HG03108 (cell line): Measurements from ENCODE around the gene AIF1.
"Not testable (repeated sequence)": the region's sequence is repeated elsewhere in the genome, so short reads cannot be mapped to it uniquely, and the experiment has no call there.

Experiments used
- ATAC-seq: cut with Tn5 transposase; IDR thresholded peaks from one replicate; pipeline ENCODE4 v1.9.1; 2021; ENCODE audit warnings: moderate library complexity; ENCODE audit not compliant: unreplicated experiment

AIF1 gene

DNA sequence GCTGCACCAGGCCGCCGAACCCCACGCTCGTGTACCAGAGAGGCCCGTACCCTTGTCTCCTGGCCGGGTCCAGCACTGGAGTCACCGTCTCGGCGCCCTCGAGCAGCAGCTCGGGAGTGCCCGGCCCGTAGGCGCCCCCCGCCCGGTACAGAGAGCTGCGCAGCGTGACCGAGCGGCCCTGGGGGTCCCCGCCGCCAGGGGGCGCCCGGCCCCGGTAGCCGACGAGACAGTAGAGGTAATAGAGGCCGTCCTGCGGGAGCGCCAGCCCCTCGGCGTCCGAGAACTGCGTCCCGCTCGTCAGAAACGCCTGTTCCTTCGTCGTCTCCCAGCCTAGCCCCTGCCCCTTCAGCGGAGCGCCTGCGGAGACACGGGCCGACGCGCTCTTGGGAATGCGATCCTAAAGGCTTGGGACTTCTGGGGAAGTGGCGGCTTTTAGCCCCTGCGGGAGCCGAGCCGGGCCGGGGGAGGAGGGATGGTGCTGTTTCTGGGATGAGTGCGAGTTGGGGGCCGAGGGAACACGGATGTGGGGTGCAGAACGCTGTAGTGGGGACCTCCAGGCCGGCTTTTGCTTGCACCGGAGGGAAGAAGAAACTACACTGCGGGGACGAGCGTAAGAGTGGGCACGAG is 34.1 kb upstream of the AIF1 start:
- ATAC-seq = peak; percentile 44

DNA sequence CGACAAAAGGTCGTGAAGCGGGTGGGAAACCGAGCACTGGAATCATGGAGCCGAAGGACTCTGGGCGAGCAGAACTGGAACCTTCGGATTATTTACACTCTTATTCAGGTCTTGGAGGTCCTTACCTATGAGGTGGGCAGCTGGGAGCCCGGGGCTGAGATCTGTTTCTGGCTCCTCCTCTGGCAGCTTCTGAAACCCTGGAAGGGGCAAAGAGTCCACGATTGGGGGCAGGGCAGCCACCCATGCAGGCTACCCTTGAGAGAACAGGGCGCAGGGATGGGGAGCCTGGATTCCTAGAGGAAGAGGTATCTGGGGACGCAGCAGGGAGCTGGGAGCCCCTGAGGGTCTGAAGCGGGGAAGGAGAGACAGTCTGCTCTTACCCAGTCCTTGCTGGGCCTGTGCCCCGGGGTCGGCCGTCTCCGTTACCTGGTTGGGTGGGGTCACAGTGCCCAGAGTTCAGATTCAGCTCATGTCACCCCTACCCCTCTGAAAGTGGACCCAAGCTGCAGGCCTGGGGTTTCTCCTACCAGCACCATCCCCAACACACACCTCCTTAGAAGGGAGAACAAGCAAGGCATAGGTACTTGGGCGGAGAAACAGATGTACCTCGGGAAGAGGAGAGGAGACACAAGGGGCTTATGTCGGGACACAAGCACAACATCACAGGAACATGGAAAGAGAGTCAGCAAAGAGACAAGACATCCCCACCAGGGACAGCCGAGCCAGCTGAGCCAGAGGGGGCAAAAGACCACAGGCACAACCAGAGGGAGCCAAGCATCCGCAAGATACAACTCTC is 33.4 kb upstream of the AIF1 start:
- ATAC-seq = no peak

DNA sequence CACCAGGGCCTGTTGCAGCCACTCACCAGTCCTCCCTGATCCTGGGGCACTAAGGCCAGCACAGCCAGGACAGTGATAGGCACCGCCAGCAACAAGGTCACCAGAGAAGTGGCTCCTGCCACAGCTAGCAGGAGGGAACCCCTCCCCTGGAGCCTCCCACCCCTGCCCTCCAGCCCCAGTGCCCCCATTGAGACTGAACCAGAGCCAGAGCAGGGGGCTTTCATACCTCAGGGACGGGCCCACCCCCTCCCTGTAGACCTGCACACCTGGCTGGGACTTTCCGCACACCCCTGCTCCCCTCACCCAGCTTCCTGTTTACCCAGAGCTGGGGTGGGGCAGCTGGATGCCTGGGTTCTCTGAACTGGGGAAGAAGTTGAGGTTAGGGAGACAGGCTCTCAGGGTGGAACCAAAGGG is 32.8 kb upstream of the AIF1 start, which contains the start of gene LTB:
Gene LTB (minus strand): TSS at position 195 of the 414 bp plus-strand sequence. CDS start 7 bp downstream, at position 188.
- ATAC-seq = no peak

DNA sequence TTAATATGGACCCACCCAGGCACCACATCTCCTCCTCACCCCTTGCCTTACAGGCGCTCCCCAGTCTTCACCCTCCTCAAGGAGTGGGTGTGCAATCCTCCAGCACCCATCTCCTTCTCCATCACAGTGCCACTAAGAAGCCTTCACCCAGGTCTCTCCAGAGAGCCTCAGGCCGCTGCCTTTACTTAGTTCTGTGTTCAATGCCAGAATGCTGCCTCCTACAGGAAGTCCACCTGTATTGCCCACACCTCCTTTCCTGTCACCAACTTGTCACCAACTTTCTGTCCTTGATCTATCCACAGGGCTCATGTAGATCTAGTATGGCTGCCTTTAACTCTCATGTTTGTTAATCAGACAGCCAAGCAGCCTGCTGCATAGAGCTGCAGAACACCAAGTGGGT is 29.5 kb upstream of the AIF1 start:
- no peak for ATAC-seq

DNA sequence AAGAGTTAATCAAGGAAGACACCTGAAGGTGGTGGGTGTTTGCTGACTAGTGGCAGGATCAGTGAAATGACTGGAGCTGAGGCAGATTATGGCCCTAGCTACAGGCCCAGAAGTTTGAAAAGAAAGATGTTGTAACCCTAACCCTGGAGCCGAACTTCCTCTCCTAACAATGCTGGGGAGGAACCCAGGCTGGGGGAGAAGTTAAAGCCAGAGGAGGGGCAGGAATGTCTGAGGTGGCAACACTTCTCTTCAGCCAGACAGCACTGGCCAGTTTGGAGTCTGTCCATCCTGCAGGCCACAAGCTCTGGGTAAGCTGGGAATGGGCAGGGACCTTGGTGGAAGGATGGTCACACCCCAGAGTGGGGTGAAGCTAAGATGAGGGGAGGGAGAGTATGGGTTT is 29.0 kb upstream of the AIF1 start, which contains the start of gene LST1:
Gene LST1 (plus strand): TSS at position 270 of the 400 bp plus-strand sequence. CDS start 1,023 bp downstream, outside the sequence.
- no peak for ATAC-seq

DNA sequence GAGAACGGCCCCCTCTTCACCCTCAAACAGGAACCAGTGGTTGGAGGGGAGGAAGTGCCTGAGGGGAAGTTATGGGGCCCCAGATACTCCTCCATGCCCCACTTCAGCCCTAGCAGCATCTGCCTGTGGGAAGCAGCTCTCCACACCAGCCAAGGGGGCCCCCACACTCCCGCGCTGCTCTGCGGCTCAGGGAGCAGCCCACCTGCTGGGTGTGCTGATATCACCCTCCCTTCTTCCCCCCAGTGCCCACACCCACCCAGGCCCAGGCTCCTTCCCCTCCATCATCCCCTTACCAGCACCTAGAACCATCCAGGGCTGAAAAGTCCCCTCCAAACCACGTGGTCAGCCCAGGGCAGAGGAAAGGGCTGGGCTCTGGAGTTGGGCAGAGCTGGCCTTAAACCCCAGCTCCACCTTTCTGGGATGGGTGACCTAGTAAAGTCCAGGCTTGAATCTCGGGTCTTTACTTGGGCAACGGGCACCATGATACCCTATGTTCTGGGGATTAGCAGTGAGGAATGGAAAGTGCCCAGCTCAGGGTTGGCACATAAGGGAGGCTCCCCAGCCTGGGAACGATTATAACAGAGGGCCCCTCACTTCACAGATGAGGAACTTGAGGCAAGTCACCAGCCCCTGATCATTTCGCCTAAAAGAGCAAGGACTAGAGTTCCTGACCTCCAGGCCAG is 28.3 kb upstream of the AIF1 start:
- ATAC-seq = no peak

DNA sequence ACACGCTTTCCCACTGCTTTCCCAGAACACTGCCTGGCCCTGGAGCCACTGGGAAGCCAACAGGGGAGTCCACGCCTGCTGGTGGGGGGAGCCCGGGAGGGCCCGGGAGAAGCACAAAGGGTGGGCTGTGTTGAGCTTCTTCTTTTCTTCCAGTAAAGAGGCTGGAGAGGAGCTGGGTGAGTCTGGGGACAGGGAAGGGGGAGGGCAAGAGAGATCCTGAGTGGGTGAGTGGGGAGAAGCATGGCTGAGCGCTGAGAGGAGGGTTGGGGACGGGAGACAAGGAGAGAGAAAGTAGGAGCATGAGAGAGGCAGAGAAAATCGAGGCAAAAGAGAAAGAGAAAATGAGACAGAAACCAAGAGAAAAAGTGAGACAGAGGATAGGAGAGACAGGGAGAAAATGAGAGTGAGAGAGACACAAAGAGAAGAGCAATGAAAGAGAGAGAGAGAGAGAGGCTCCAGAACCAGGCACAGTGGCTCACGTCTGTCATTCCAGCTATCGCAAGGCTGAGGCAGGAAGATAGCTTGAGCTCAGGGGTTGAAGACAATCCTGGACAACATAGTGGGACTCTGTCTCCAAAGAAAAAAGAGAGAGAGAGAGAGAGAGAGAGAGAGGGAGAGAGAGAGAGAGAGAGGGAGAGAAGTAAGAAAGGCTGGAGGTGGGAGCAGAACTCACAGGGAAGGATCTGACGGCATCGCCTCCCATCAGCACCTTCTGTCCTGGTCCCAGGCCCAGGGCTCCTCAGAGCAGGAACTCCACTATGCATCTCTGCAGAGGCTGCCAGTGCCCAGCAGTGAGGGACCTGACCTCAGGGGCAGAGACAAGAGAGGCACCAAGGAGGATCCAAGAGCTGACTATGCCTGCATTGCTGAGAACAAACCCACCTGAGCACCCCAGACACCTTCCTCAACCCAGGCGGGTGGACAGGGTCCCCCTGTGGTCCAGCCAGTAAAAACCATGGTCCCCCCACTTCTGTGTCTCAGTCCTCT is 26.9 kb upstream of the AIF1 start:
- no peak for ATAC-seq

DNA sequence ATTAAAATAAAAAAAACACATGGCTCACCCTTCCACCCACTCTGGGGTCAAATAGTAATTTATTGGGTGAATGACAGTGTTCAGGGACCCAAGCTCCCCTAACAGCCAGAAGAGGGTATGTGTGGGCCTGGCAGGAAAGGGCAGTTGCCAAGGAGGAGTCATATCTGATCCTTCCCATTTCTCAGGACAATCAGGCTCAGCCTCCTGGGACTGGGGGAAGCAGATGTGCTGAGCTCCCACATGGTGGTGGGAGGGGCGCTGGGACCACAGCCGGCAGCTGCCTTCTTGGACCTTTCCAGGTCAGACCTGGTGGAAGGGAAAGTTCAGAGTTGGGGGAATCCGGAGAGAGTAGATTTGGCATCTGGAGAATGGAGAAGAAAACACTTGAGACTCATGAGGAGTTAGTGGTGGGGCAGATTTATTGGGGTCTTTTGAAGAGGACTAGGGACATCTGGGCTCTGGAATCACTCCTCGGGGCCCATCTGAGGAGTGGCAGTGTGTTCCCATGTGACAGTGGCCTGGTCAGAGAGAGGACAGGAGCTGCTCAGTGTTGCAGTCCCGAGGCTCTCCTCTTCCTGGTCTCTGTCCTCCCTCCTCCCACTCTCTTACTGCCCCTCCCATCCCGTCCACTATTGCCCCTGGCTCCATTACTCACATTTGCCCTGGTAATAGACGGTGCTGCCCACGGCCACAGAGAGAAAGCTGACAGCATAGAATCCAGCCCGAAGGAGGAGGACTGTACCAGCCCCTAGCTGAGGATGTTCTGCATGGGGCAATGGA is 26.0 kb upstream of the AIF1 start:
- no peak for ATAC-seq

DNA sequence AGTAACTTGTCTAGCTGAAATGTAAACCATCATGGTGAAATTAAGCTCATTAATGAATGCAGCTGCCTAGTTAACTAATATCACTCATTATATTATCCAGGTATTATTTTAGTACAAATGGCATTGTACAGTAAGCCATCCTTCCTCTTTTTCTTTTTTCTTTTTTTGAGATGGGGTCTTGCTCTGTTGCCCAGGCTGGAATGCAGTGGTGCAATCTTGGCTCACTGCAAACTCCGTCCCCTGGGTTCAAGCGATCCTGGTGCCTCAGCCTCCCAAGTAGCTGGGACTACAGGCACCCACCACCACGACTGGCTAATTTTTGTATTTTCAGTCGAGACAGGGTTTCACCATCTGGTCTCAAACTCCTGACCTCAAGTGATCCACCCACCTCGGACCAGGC is 24.3 kb upstream of the AIF1 start:
- ATAC-seq = not testable (repeated sequence)

DNA sequence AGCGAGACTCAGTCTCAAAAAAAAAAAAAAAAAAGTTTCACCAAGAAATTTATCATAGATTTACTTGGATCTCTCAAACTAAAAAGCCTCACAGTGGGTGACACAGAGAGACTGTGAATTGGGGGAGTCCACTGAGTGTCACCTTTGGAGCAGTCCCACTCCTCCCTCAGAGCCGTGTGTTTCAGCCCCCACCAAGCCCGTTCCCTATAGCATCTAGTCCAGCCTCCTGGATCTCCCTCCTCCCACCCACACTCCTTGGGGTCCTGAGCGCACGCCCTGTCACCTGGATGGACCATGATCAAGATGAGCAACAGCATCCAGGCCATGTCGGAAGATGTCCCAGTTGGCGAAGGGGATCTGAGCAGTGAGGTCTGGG is 22.6 kb upstream of the AIF1 start:
- no peak for ATAC-seq

DNA sequence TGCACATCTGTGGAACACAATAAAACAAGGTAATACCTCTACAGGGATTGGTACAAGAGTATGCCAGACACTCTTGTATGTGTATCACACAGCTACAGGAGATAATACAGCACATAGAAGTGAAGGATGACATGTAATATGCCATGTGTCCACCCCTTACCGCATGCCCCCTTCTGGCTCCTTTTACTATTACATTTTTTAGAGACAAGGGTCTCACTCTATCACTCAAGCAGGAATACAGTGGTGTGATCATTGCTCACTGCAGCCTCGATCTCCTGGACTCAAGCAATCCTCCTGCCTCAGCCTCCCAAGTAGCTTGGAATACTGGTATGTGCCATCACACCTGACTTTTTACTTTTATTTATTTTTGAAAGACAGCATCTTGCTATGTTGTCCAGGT is 18.0 kb upstream of the AIF1 start:
- no peak for ATAC-seq

DNA sequence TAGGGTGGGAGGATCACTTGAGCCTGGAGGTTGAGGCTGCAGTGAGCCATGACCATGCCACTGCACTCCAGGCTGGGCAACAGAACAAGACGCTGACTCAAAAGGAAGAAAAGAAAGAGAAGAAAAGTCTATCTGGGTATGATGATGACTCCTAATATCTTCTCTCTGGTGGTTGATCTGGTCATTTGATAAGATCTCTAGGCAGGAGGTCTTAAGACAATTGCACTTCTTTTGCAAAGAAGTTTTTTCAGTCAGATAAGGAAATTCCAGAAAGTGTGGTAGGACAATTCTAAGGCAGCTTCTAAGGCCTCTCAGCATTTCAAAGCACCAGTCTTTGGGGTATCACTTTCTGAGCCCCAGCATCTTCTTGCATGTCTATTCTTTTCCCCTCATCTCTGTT is 7.7 kb upstream of the AIF1 start:
- no peak for ATAC-seq

DNA sequence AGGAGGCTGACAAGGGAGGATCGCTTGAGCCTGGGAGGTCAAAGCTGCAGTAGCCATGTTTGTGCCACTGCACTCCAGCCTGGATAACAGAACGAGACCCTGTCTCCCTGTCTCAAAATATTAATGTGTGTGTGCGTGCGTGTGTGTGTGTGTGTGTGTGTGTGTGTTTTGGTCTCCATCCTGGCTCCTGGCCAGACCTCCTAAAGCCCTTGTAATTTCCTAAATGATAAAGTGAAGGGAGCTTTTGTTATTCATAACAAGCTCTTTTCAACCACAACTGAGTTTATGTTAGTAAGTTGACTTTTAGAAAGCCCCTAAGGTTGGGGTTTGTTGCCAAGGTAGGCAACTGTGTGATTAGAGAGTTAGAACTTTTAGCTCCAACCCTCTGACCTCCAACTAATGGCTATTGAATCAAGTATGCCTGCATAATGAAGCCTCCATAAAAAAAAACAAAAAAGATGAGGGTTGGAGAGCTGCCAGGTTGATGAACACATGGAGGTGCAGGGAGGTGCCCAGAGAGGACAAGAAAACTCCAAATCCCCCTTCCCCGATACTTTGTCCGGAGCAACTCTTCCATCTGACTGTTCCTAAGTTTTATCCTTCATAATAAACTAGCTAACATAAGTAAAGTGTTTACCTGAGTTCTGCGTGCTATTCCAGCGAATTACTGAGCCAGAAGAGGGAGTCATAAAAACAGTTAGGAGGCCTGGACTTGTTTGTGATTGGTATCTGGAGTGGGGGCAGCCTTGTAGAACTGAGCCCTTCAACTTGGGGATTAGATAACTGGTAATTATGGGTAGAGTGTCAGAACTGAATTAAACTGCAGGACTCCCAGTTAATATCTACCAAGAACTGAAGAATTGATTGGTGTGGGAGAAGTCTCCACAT is 5.3 kb upstream of the AIF1 start:
- ATAC-seq = no peak

DNA sequence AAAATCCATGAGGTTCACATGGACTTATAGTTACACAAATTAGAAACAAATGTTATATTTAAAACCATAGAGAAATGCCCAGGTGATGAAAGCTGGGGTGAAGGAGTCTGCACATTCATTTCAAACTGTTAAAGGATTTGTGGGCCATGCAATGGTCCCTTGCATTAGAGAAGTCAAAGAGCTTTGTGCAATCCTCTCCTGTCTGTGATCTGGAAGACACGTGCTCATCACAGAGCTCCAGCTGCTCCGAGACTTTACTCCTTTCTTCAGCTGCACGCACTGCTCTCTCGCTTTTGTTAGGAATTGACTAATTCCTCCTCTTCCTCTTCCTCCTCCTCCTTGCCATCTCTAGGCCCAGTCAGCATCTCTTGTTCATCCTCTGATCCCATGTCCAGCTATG is 4.1 kb upstream of the AIF1 start:
- ATAC-seq = no peak

DNA sequence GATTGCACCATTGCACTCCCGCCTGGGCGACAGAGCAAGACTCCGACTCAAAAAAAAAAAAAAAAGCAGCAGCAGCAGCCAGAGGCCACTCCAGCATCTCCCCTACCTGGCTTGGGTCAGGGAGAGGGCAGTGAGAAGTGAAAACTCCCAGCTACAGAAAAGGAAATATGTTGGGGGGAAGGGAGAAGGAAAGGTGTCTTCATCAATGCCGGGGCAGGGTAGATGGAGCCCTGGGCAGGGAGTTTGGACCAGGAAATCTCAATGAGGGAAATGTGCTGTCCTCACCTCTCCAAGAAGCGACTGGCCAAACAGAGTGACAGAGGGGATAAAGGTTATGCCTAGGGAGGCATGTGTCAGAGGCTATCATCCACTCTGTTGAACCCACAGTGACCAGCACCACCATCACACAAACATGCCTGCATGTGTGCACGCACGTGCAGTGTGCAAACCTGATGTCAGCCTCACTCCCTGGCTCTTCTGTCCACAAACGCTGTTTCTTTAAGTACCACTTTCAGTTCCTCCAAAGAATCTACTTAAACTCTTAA is 887 bp upstream of the AIF1 start:
- no peak for ATAC-seq

DNA sequence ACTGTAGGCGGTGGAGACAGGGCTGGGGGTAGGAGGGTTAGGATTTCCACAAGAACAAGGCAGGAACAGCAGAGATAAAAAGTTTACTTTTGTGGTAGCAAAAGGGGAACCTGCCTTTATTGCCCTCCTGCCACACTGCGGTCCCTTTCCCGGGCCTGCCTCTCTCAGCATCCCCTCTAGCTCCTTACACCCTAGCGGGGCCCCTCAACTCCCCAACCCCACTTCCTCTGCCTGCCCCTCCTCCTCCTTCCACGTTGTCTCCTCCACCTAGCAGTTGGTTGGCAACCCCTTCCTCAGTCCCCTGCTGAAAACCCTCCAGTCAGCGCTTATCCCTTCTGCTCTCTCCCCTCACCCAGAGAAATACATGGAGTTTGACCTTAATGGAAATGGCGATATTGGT is 714 bp downstream of the AIF1 start:
- no peak for ATAC-seq

DNA sequence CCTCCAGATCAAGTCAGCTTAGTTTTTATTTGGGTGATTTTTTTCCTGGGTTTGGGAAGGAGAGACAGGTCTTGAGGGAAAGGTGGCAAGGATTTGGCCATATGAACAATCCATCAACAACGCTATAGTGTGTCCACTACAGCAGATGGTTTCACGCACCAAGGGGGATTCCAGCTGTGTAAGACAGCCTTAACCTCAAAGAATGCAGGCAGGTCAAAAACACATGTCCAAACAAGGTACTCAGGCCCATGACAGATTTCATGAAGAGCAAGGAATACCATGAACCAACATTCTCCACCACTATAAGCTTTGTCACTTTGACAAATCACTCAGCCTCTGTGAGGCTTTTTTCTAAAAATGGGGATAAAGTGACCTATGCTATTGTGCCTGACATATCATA is 2.0 kb downstream of the AIF1 start:
- no peak for ATAC-seq

DNA sequence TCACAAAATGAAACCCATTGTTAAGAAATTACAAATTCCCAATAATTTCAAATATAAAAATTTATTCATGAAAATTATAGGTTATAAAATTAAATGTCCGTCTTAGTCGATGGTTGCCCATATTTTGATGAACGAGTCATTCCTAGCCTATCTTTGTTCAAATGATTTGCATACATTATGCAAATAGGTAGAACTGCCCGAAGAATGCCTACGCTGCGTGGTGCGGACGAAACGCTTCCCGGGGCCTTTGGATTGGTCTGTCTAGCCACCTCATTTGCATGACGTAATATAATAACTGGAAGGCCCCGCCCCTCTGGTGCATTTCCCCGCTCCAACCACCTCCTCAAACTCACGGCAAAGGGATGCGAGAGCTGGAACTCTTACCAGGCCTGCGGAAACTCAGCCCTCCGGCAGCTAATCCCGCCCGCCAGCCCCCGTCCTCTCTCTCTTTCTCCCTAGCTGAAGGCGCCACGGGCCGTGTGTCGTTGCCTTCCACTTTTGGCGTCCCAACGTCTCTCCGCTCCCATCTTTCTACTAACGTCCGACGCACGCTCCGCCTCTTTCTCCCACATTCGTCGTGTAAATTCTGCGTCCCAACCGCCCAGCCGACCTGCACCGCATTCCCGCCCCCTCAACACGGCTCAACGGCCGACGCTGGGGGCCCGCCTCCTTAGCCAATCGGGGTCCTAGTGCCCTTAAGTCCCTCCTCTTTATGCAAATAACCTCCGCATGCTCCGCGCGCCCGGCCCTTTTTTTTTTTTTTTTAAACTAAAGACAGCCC is 5.0 kb downstream of the AIF1 start:
- peak; percentile 81 for ATAC-seq
